ENCODE data around the gene PLCH2.

The PLCH2 gene

GRCh38 chr1:2515763-2516080 is 39.6 kb downstream of the PLCH2 start:
- H3K36me3 ChIP-seq (ENCODE audit: control insufficient read depth, insufficient read depth, low read length): peaks cover 8% of the 10 kb centered on the region
- no peak overlapping the region for H2BK5ac ChIP-seq (ENCODE audit: low read length)
- no peak overlapping the region for H4K8ac ChIP-seq (ENCODE audit: low read depth, low read length)
- H3K4me3 ChIP-seq (ENCODE audit: low read length): no peak overlapping the region
- H3K9ac ChIP-seq (ENCODE audit: low read length): no peak overlapping the region
- H3K79me1 ChIP-seq (ENCODE audit: low read length): no peaks in the 10 kb centered on the region
- H2AK5ac ChIP-seq (ENCODE audit: low read length): no peak overlapping the region
- H3K23ac ChIP-seq (ENCODE audit: low read length): no peak overlapping the region
- no CpG with 5 or more reads among the region's 11 CpGs for WGBS (ENCODE audit: extremely low coverage, insufficient coverage, low lambda C conversion rate)
- no peak overlapping the region for H2BK15ac ChIP-seq (replicated peaks; ENCODE audit: low read depth)
- H3K4me2 ChIP-seq (ENCODE audit: low read length): no peak overlapping the region
- no peak overlapping the region for H2BK120ac ChIP-seq (ENCODE audit: low read depth, low read length)
- H3K4me1 ChIP-seq (ENCODE audit: control insufficient read depth, low read depth, low read length): no peaks in the 10 kb centered on the region
- no peak overlapping the region for H3K27ac ChIP-seq (ENCODE audit: low read depth, low read length)
- no peaks in the 10 kb centered on the region for H3K79me2 ChIP-seq (ENCODE audit: control insufficient read depth, insufficient read depth, low read length)
- H3K56ac ChIP-seq (ENCODE audit: low read length): no peak overlapping the region
- DNase-seq: no peak
- H3K18ac ChIP-seq (ENCODE audit: low read length): no peak overlapping the region
- no peak overlapping the region for H4K5ac ChIP-seq (ENCODE audit: low read length)
- no peaks in the 10 kb centered on the region for H3K27me3 ChIP-seq (ENCODE audit: insufficient read depth, low read length, poor library complexity)
- H3K4ac ChIP-seq (ENCODE audit: low read depth, low read length): no peak overlapping the region

DNA sequence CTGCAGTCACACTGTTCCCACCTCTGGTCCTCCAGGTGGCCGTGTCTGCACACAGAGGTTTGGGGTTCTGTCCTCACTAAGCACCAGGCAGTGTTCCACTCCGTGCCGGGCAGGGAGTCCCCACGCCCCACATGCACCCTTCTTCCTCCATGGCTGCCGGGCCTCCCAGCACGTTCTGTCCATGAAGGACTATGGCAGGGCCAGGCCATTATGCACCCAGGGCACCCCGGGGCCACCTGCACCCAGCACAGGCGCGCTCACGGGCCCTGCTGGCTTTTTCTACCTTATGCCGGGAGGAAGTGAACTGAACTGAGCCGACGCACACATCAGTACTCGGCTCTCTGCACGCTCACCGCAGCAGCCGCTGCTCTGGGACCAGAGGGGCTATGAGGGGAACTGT is 40.0 kb downstream of the PLCH2 start:
- no CpG with 5 or more reads among the region's 17 CpGs for WGBS (ENCODE audit: extremely low coverage, insufficient coverage, low lambda C conversion rate)
- H3K9ac ChIP-seq (ENCODE audit: low read length): no peak overlapping the region

GRCh38 chr1:2516946-2517345 is 40.9 kb downstream of the PLCH2 start:
- Histone ChIP-seq H3K27me3 (ENCODE audit: insufficient read depth, low read length, poor library complexity) (no peaks in the 10 kb centered on the region), H3K18ac (ENCODE audit: low read length) (no peak overlapping the region), H3K4me1 (ENCODE audit: control insufficient read depth, low read depth, low read length) (no peaks in the 10 kb centered on the region)

More for the DNA sequence above, 40.0 kb downstream of the PLCH2 start:
- H3K4me1 ChIP-seq (ENCODE audit: control insufficient read depth, low read depth, low read length): no peaks in the 10 kb centered on the region
- no peak for DNase-seq
- no peak overlapping the region for H3K56ac ChIP-seq (ENCODE audit: low read length)
- H3K4me3 ChIP-seq (ENCODE audit: low read length): no peak overlapping the region
- H3K4ac ChIP-seq (ENCODE audit: low read depth, low read length): no peak overlapping the region
- H3K18ac ChIP-seq (ENCODE audit: low read length): no peak overlapping the region
- H3K79me1 ChIP-seq (ENCODE audit: low read length): no peaks in the 10 kb centered on the region
- no peak overlapping the region for H3K4me2 ChIP-seq (ENCODE audit: low read length)
- H4K8ac ChIP-seq (ENCODE audit: low read depth, low read length): no peak overlapping the region
- H3K27me3 ChIP-seq (ENCODE audit: insufficient read depth, low read length, poor library complexity): no peaks in the 10 kb centered on the region
- no peak overlapping the region for H3K23ac ChIP-seq (ENCODE audit: low read length)
- H2BK120ac ChIP-seq (ENCODE audit: low read depth, low read length): no peak overlapping the region
- no peak overlapping the region for H3K27ac ChIP-seq (ENCODE audit: low read depth, low read length)
- no peak overlapping the region for H2AK5ac ChIP-seq (ENCODE audit: low read length)
- no peak overlapping the region for H2BK15ac ChIP-seq (replicated peaks; ENCODE audit: low read depth)
- no peak overlapping the region for H2BK5ac ChIP-seq (ENCODE audit: low read length)
- no peak overlapping the region for H4K5ac ChIP-seq (ENCODE audit: low read length)
- no peaks in the 10 kb centered on the region for H3K79me2 ChIP-seq (ENCODE audit: control insufficient read depth, insufficient read depth, low read length)
- H3K36me3 ChIP-seq (ENCODE audit: control insufficient read depth, insufficient read depth, low read length): peaks cover 9% of the 10 kb centered on the region

GRCh38 chr1:2517966-2518365 is 41.9 kb downstream of the PLCH2 start:
- H3K4me2 ChIP-seq (ENCODE audit: low read length): no peak overlapping the region
- no peaks in the 10 kb centered on the region for H3K4me1 ChIP-seq (ENCODE audit: control insufficient read depth, low read depth, low read length)
- peaks cover 9% of the 10 kb centered on the region for H3K36me3 ChIP-seq (ENCODE audit: control insufficient read depth, insufficient read depth, low read length)
- no peak overlapping the region for H2AK5ac ChIP-seq (ENCODE audit: low read length)
- H3K27me3 ChIP-seq (ENCODE audit: insufficient read depth, low read length, poor library complexity): no peaks in the 10 kb centered on the region
- no peak overlapping the region for H3K18ac ChIP-seq (ENCODE audit: low read length)
- H2BK15ac ChIP-seq (replicated peaks; ENCODE audit: low read depth): no peak overlapping the region
- no peak overlapping the region for H3K4me3 ChIP-seq (ENCODE audit: low read length)
- DNase-seq: no peak
- H2BK120ac ChIP-seq (ENCODE audit: low read depth, low read length): no peak overlapping the region
- H3K4ac ChIP-seq (ENCODE audit: low read depth, low read length): no peak overlapping the region
- no peak overlapping the region for H3K23ac ChIP-seq (ENCODE audit: low read length)
- H3K79me2 ChIP-seq (ENCODE audit: control insufficient read depth, insufficient read depth, low read length): peaks cover 7% of the 10 kb centered on the region
- no peak overlapping the region for H4K8ac ChIP-seq (ENCODE audit: low read depth, low read length)
- no peak overlapping the region for H3K56ac ChIP-seq (ENCODE audit: low read length)
- H3K9ac ChIP-seq (ENCODE audit: low read length): no peak overlapping the region
- no peak overlapping the region for H3K27ac ChIP-seq (ENCODE audit: low read depth, low read length)
- peaks cover 6% of the 10 kb centered on the region for H3K79me1 ChIP-seq (ENCODE audit: low read length)
- H4K5ac ChIP-seq (ENCODE audit: low read length): no peak overlapping the region
- H2BK5ac ChIP-seq (ENCODE audit: low read length): no peak overlapping the region
- WGBS (ENCODE audit: extremely low coverage, insufficient coverage, low lambda C conversion rate): no CpG with 5 or more reads among the region's 17 CpGs

More at GRCh38 chr1:2516946-2517345, 40.9 kb downstream of the PLCH2 start:
- H3K9ac ChIP-seq (ENCODE audit: low read length): no peak overlapping the region
- H3K79me1 ChIP-seq (ENCODE audit: low read length): no peaks in the 10 kb centered on the region
- H3K4ac ChIP-seq (ENCODE audit: low read depth, low read length): no peak overlapping the region
- H3K4me2 ChIP-seq (ENCODE audit: low read length): no peak overlapping the region
- no peak overlapping the region for H4K8ac ChIP-seq (ENCODE audit: low read depth, low read length)
- no peak overlapping the region for H2AK5ac ChIP-seq (ENCODE audit: low read length)
- peaks cover 9% of the 10 kb centered on the region for H3K36me3 ChIP-seq (ENCODE audit: control insufficient read depth, insufficient read depth, low read length)
- H2BK5ac ChIP-seq (ENCODE audit: low read length): no peak overlapping the region
- H3K23ac ChIP-seq (ENCODE audit: low read length): no peak overlapping the region
- no peak overlapping the region for H3K56ac ChIP-seq (ENCODE audit: low read length)
- no peak overlapping the region for H4K5ac ChIP-seq (ENCODE audit: low read length)
- H2BK15ac ChIP-seq (replicated peaks; ENCODE audit: low read depth): no peak overlapping the region
- no CpG with 5 or more reads among the region's 14 CpGs for WGBS (ENCODE audit: extremely low coverage, insufficient coverage, low lambda C conversion rate)
- no peak overlapping the region for H2BK120ac ChIP-seq (ENCODE audit: low read depth, low read length)
- H3K27ac ChIP-seq (ENCODE audit: low read depth, low read length): no peak overlapping the region
- no peaks in the 10 kb centered on the region for H3K79me2 ChIP-seq (ENCODE audit: control insufficient read depth, insufficient read depth, low read length)
- no peak overlapping the region for H3K4me3 ChIP-seq (ENCODE audit: low read length)
- no peak for DNase-seq

DNA sequence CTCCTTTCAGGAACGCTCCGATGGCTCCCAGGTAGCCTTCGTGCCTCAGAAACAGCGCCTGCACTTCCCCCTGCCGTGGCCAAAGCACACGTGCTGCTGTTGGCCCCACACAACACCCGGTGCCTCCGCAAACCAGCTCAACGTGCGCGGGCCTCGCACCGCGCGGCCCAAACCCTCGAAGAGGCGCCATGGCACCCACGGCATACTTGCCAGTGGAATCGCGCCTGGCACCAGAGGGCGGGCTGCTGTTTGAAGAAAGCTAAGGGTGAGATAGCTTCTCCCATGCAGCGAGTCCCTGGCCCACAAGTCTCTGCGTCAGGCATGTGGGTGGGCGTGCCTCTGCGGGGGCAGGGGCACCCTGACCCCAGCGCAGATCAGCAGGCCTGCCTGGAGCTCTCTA is 42.4 kb downstream of the PLCH2 start:
- Histone ChIP-seq H3K27ac (ENCODE audit: low read depth, low read length) (no peak overlapping the region), H4K8ac (ENCODE audit: low read depth, low read length) (no peak overlapping the region), H3K4me2 (ENCODE audit: low read length) (no peak overlapping the region), H3K4me3 (ENCODE audit: low read length) (no peak overlapping the region), H3K79me2 (ENCODE audit: control insufficient read depth, insufficient read depth, low read length) (peaks cover 13% of the 10 kb centered on the region), H3K79me1 (ENCODE audit: low read length) (peaks cover 11% of the 10 kb centered on the region), H3K36me3 (ENCODE audit: control insufficient read depth, insufficient read depth, low read length) (peaks cover 7% of the 10 kb centered on the region), H3K27me3 (ENCODE audit: insufficient read depth, low read length, poor library complexity) (no peaks in the 10 kb centered on the region), H2BK120ac (ENCODE audit: low read depth, low read length) (no peak overlapping the region), H3K4me1 (ENCODE audit: control insufficient read depth, low read depth, low read length) (no peaks in the 10 kb centered on the region), H2BK15ac (replicated peaks; ENCODE audit: low read depth) (no peak overlapping the region), H3K23ac (ENCODE audit: low read length) (no peak overlapping the region), H2BK5ac (ENCODE audit: low read length) (no peak overlapping the region), H3K9ac (ENCODE audit: low read length) (no peak overlapping the region), H3K4ac (ENCODE audit: low read depth, low read length) (no peak overlapping the region), H4K5ac (ENCODE audit: low read length) (no peak overlapping the region), H2AK5ac (ENCODE audit: low read length) (no peak overlapping the region), H3K18ac (ENCODE audit: low read length) (no peak overlapping the region), H3K56ac (ENCODE audit: low read length) (no peak overlapping the region)
- WGBS (ENCODE audit: extremely low coverage, insufficient coverage, low lambda C conversion rate): no CpG with 5 or more reads among the region's 26 CpGs
- no peak for DNase-seq

DNA sequence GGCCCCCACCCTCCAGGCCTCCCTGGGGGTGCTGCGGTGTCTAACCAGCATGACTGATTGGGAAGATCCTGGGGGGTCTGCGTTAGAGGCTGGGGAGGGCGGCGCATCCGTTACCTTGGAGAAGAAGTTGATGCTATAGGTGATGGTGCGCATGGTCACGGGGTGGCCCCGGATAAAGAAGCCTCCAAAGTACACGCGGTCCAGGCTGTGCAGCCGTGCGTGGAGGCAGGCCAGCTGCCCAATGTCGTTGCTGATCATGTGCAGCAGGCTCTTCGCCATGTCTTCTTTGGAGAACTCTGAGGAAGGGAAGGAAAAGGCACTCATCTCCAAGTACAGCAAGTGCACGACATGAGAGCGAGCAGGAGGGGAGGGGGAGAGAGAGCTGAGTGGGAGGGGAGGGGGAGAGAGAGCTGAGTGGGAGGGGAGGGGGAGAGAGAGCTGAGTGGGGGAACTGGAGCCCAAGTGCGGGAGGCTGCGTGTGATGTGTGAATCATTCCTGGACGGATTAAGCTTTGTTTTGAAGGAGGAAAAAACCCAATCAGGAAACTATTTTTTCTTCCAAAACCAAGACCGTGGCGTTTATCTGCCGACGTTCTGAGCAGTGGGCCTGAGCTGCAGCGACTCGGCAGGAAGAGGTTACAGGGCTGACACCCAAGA is 43.1 kb downstream of the PLCH2 start:
- no peak overlapping the region for H3K23ac ChIP-seq (ENCODE audit: low read length)
- H2BK120ac ChIP-seq (ENCODE audit: low read depth, low read length): no peak overlapping the region
- H2AK5ac ChIP-seq (ENCODE audit: low read length): no peak overlapping the region
- no peak overlapping the region for H4K5ac ChIP-seq (ENCODE audit: low read length)
- peaks cover 15% of the 10 kb centered on the region for H3K79me1 ChIP-seq (ENCODE audit: low read length)
- H3K27me3 ChIP-seq (ENCODE audit: insufficient read depth, low read length, poor library complexity): no peaks in the 10 kb centered on the region
- no peak overlapping the region for H3K4ac ChIP-seq (ENCODE audit: low read depth, low read length)
- H3K4me1 ChIP-seq (ENCODE audit: control insufficient read depth, low read depth, low read length): peaks cover 2% of the 10 kb centered on the region
- no peak for DNase-seq
- no peak overlapping the region for H2BK5ac ChIP-seq (ENCODE audit: low read length)
- H4K8ac ChIP-seq (ENCODE audit: low read depth, low read length): no peak overlapping the region
- H3K36me3 ChIP-seq (ENCODE audit: control insufficient read depth, insufficient read depth, low read length): peaks cover 7% of the 10 kb centered on the region
- H3K27ac ChIP-seq (ENCODE audit: low read depth, low read length): no peak overlapping the region
- WGBS (ENCODE audit: extremely low coverage, insufficient coverage, low lambda C conversion rate): no CpG with 5 or more reads among the region's 25 CpGs
- no peak overlapping the region for H3K9ac ChIP-seq (ENCODE audit: low read length)
- H3K4me2 ChIP-seq (ENCODE audit: low read length): no peak overlapping the region
- no peak overlapping the region for H3K4me3 ChIP-seq (ENCODE audit: low read length)
- H3K56ac ChIP-seq (ENCODE audit: low read length): no peak overlapping the region
- no peak overlapping the region for H2BK15ac ChIP-seq (replicated peaks; ENCODE audit: low read depth)
- no peak overlapping the region for H3K18ac ChIP-seq (ENCODE audit: low read length)
- H3K79me2 ChIP-seq (ENCODE audit: control insufficient read depth, insufficient read depth, low read length): peaks cover 19% of the 10 kb centered on the region
